Parathyroid adenoma (tissue), 2 donors: ENCODE measurements around the gene PRELP.

Source experiments
- H2AFZ ChIP-seq: fragments of 300-600 bp; sonication (generic); one replicate; pipeline ENCODE4 v1.7.0; 2017; ENCODE audit warnings: antibody characterized with exemption, mild to moderate bottlenecking
- H3K27ac ChIP-seq: fragments of 300-600 bp; sonication (generic); one replicate; pipeline ENCODE4 v1.7.0; 2017
- H3K27me3 ChIP-seq: fragments of 300-600 bp; sonication (generic); one replicate; pipeline ENCODE4 v1.7.0; 2017; ENCODE audit warnings: low read length; ENCODE audit not compliant: control insufficient read depth, insufficient read depth
- H3K36me3 ChIP-seq: fragments of 300-600 bp; sonication (generic); one replicate; pipeline ENCODE4 v1.7.0; 2017; ENCODE audit warnings: low read length; ENCODE audit not compliant: control insufficient read depth, insufficient read depth
- H3K4me1 ChIP-seq: fragments of 300-600 bp; sonication (generic); one replicate; pipeline ENCODE4 v1.7.0; 2017; ENCODE audit warnings: control low read depth
- H3K4me2 ChIP-seq: fragments of 300-600 bp; sonication (generic); one replicate; pipeline ENCODE4 v1.7.0; 2017; ENCODE audit warnings: low read length
- H3K4me3 ChIP-seq: fragments of 300-600 bp; sonication (generic); one replicate; pipeline ENCODE4 v1.7.0; 2017; ENCODE audit warnings: low read depth, low read length
- H3K79me2 ChIP-seq: fragments of 300-600 bp; sonication (generic); one replicate; pipeline ENCODE4 v1.7.0; 2017; ENCODE audit warnings: control low read depth
- H3K9ac ChIP-seq: fragments of 300-600 bp; sonication (generic); one replicate; pipeline ENCODE4 v1.7.0; 2017; ENCODE audit warnings: mild to moderate bottlenecking
- H3K9me3 ChIP-seq: fragments of 300-600 bp; sonication (generic); one replicate; pipeline ENCODE4 v1.7.0; 2017; ENCODE audit warnings: low read length; ENCODE audit not compliant: control insufficient read depth
- TF ChIP-seq, protein P1 (sequence below): fragments of 300-600 bp; sonication (generic); IDR thresholded peaks from one replicate; pipeline ENCODE4 v1.7.0; 2017; ENCODE audit warnings: antibody characterized with exemption, mild to moderate bottlenecking
- donor health status: primary hyperparathyroidism.

Gene PRELP

DNA sequence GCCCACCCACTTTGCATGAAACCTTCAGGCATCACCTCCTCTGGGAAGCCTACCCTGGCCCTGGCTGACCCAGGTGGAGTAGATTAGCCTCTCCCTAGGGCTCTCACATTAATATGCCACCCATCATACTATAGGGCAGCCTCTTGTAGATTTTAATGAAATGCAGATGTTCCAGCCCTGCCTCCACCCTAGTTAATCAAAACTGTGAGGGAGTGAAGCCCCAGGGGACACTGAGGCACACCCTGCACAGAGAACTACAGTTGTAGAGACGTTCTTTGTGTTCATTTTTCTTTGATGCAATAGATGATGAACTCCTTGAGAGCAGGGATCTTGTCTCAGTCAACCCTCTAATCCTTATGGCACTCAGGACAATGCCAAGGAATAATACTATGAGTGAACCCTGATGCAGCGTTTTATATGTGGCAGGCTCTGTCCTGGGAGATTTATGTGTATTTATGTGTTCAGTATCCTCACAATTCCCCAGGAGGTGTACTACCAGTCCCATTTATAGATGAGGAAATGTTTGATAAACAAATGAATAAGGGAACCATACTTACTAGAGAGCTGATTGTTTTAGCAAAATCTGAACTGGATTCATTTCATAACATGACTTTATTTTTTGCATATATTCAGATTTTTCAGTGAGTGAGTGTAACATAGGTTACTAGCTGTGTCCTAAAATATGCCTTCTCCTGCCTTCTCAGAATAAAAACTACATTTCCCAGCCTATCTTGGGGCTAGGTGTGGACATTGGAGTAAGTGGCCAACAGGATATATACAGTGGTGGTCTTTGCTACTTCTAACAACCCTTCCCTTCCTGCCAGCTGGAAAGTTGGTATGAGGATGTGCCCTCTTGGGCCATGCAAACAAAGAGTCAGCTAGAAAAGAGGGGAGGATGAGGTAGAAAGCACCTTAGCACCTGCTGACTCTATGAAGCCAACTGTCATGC lies 23.5 kb upstream of the PRELP start:
- Histone ChIP-seq H3K9me3 (no peaks in the 10 kb centered on the region), H3K79me2 (no peaks in the 10 kb centered on the region), H2AFZ (no peak overlapping the region), H3K36me3 (no peaks in the 10 kb centered on the region), H3K4me3 (no peak overlapping the region), H3K27me3 (no peaks in the 10 kb centered on the region), H3K4me1 (no peaks in the 10 kb centered on the region), H3K9ac (no peak overlapping the region), H3K4me2 (no peak overlapping the region), H3K27ac (no peak overlapping the region)
- TF ChIP-seq, protein P1, sequence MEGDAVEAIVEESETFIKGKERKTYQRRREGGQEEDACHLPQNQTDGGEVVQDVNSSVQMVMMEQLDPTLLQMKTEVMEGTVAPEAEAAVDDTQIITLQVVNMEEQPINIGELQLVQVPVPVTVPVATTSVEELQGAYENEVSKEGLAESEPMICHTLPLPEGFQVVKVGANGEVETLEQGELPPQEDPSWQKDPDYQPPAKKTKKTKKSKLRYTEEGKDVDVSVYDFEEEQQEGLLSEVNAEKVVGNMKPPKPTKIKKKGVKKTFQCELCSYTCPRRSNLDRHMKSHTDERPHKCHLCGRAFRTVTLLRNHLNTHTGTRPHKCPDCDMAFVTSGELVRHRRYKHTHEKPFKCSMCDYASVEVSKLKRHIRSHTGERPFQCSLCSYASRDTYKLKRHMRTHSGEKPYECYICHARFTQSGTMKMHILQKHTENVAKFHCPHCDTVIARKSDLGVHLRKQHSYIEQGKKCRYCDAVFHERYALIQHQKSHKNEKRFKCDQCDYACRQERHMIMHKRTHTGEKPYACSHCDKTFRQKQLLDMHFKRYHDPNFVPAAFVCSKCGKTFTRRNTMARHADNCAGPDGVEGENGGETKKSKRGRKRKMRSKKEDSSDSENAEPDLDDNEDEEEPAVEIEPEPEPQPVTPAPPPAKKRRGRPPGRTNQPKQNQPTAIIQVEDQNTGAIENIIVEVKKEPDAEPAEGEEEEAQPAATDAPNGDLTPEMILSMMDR = no peak

DNA sequence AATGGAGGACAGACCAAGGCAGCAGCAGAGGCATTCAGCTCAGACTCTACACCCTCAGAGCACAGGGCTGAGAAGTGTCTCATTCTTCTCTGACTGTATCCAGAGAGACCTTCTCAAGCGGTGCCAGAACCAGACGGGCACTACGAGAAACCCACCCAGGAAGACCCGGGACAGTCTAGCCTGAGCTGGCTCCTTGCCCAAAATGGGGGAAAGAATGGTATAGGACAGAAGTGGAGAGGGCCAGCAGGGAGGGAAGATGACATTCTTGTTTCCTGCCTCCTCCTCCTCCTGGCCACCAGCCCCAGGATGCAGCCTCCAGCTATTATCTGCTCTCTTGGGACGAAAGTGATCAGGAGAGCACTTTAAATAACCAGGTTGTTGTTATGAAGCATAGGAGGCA lies 22.6 kb upstream of the PRELP start:
- Histone ChIP-seq H3K36me3 (no peaks in the 10 kb centered on the region), H3K9ac (no peak overlapping the region), H3K4me2 (no peak overlapping the region), H3K27ac (no peak overlapping the region), H3K9me3 (no peaks in the 10 kb centered on the region), H3K4me1 (no peaks in the 10 kb centered on the region), H3K4me3 (no peak overlapping the region), H3K27me3 (no peaks in the 10 kb centered on the region), H2AFZ (no peak overlapping the region), H3K79me2 (no peaks in the 10 kb centered on the region)
- TF ChIP-seq, protein P1 = no peak

DNA sequence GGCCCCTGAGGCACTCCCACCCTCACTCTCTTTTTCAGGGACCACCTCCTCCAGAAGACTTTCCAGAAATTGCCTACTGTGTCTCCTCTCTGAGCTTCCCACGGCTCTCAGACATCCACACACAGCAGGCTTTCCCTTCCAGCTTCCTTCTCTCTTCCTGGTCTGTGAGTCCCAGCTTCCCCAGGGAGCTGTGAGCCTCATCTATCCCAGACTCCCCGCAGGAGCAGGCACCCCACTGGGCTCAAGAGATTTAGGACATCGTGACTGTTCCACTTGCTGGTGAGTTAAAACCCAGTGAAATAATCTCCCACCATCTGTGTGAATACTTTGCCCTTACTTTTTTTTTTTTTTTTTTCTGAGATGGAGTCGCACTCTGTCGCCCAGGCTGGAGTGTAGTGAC lies 22.0 kb upstream of the PRELP start:
- Histone ChIP-seq H3K36me3 (no peaks in the 10 kb centered on the region), H3K79me2 (no peaks in the 10 kb centered on the region), H2AFZ (no peak overlapping the region), H3K9ac (no peak overlapping the region), H3K4me3 (no peak overlapping the region), H3K27me3 (no peaks in the 10 kb centered on the region), H3K9me3 (no peaks in the 10 kb centered on the region), H3K4me1 (no peaks in the 10 kb centered on the region), H3K4me2 (no peak overlapping the region), H3K27ac (no peak overlapping the region)
- TF ChIP-seq, protein P1 = no peak

DNA sequence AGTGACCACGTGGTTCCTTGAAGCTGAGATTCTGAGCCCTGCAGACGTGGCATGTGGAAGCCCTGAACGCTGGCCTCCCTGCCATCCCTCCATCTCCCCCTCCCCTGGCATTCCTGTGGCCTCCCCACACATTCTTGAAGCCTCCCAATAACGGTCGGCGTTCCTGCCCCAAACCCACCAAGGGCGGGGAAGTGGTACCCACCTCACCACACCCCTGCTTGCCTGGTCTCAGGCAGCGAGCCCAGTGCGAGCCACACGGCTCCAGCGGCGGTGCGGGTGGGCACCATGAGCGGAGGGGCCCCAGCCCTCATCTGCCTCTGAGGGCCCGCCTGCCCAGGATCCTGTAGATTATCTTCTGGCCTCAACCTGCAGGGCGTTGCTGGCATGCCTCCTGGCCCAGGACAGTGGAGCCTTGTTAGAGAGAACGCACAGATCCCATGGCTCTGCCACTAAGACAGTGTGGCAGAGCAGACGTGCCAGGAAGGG lies 20.6 kb upstream of the PRELP start:
- TF ChIP-seq, protein P1 = no peak
- Histone ChIP-seq H3K36me3 (no peaks in the 10 kb centered on the region), H3K79me2 (no peaks in the 10 kb centered on the region), H3K27me3 (no peaks in the 10 kb centered on the region), H3K4me1 (no peaks in the 10 kb centered on the region), H3K4me2 (no peak overlapping the region), H3K9me3 (no peaks in the 10 kb centered on the region), H3K4me3 (no peak overlapping the region), H3K9ac (no peak overlapping the region), H2AFZ (no peak overlapping the region), H3K27ac (no peak overlapping the region)
